LHCN-M2 (cell line): Measurements from ENCODE around the gene CTSK. TPM values are rescaled to one million over a fixed set of nuclear protein-coding genes. Genes with fewer than 3 reads are reported as not detected.

Experiments
- DNase-seq: peaks from one replicate; pipeline ENCODE4 v3.0.0-alpha.2; 2012; ENCODE audit warnings: low read depth
- total RNA-seq: library from RNA; depleted of rRNA; stranded (reverse); fragments of >200 nt; gene quantifications from 2 replicates; pipeline ENCODE4 v1.2.3, GENCODE V29; 2014; rRNA removed

CTSK gene
- total RNA-seq, 1 experiment from 2014 or later = 1.7 TPM

- no peak for DNase-seq
Measured at GRCh38 chr1:150762552-150762951, 45.5 kb downstream of the CTSK start.

DNA sequence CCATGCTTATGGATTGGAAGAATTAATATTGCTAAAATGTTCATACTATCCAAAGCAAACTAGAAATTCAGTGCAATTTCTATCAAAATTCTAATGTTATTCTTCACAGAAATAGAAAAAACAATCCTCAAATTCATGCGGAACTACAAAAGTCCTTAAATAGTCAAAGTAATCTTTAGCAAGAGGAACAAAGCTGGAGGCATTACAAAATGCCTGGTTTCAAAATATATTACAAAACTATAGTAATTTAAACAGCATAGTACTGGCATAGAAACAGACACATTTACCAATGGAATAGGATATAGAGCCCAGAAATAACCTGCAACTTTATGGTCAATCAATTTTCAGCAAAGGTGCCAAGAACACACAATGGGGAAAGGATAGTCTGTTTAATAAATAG is 46.3 kb downstream of the CTSK start:
- no peak for DNase-seq

DNA sequence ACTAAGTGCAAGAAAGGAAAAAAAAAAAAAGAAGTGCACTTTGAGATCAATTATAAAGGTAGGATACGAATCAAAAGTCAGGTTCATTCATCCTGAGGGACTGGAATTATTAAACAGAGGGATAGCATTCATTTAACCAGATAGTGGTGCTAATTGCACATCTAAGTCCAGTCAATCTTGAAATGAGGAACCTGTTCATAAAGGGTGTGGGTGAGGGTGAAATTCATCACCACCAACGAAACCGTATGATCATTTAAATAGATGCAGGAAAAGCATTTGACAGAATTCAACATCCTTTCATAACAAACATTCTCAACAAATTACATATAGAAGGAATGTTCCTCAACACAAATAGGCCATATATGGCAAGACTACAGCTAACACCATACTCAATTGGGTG is 48.0 kb downstream of the CTSK start:
- DNase-seq = no peak

DNA sequence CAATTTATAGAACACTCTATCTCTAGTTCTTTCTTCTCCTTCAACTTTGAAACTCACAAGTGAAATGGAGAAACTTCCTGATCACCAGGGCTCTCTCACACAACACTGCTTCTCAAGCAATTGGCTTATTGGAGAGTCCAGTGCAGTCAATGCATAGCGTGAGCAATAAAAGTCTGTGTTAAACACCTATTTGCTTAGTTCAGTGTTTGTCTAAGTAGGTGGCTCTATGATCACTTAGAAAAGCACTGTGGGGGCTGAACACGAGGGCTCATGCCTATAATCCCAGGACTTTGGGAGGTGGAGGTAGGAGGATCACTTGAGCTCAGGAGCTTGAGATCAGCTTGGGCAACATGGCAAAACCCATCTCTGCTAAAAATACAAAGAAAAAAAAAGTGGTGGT is 54.6 kb downstream of the CTSK start:
- no peak for DNase-seq

DNA sequence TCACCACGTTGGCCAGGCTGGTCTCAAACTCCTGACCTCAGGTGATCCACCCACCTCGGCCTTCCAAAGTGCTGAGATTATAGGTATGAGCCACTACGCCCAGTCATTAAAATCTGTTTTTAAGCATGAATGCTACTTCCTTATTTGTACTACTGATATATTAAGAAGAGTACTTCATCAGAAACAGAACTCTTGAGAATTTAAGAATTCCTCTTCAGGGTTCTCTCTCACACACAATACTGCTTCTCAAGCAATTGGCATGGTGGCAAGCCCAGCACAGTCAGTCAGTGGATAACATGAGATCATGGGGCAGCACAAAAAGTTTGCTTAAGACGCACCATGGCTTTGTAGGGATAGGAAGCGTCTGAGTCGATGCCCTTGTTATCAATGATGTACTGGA is 56.6 kb downstream of the CTSK start:
- DNase-seq = no peak

DNA sequence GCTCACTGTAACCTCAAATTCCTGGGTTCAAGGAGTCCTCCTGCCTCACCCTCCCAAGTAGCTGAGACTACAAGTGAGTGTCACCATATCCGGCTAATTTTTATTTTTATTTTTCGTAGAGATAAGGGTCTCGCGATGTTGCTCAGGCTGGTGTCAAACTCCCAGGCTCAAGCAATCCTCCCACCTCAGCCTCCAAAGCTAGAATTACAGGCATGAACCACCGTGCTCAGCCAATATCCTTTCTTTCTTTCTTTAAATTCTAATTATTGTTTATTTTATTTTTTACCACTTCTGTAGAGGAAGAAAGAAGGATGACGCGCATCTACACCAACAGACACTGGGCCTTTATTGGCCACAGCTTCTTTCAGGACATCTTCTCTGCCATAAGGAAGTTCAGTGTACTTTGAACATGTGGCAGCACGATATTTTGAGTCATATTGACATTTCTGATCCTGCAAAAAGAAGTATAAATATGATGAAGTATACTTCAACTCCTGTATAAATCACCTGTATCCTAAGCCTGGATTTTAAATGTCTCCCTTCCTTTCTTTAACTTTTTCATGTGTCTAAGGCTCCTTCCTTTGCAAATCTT is 58.2 kb downstream of the CTSK start:
- no peak for DNase-seq

GRCh38 chr1:150748878-150749719 is 59.0 kb downstream of the CTSK start:
- no peak for DNase-seq

Other genes starting within 250 kb of the CTSK start
- 287 TPM in 2 replicates for gene MCL1, start 228.7 kb downstream of the CTSK start, total RNA-seq
- gene ENSA, start 178.6 kb downstream of the CTSK start, total RNA-seq = 85.5 and 116 TPM in 2 replicates
- 5.0 and 6.9 TPM in 2 replicates for gene GOLPH3L, start 111.1 kb downstream of the CTSK start, total RNA-seq
- gene HORMAD1, start 87.4 kb downstream of the CTSK start, total RNA-seq = 0.11 and 0.38 TPM in 2 replicates
- gene CTSS, start 42.5 kb downstream of the CTSK start, total RNA-seq = 5.6 and 6.1 TPM in 2 replicates
- 25.6 and 34.7 TPM in 2 replicates for gene ARNT, start 68.3 kb upstream of the CTSK start, total RNA-seq
- gene CTXND2, start 78.9 kb upstream of the CTSK start, total RNA-seq = not detected in 2 replicates
- 18.1 and 25.6 TPM in 2 replicates for gene SETDB1, start 118.1 kb upstream of the CTSK start, total RNA-seq
- gene CERS2, start 166.6 kb upstream of the CTSK start, total RNA-seq = 197 and 219 TPM in 2 replicates
- gene ANXA9, start 174.0 kb upstream of the CTSK start, total RNA-seq = not detected in 2 replicates
- gene MINDY1, start 198.6 kb upstream of the CTSK start, total RNA-seq = 3.8 and 9.2 TPM in 2 replicates
- 7.6 and 9.1 TPM in 2 replicates for gene PRUNE1, start 200.2 kb upstream of the CTSK start, total RNA-seq
- 0.06 and 0.32 TPM in 2 replicates for gene BNIPL, start 228.3 kb upstream of the CTSK start, total RNA-seq
- gene C1orf56, start 239.5 kb upstream of the CTSK start, total RNA-seq = 4.7 and 5.3 TPM in 2 replicates